ENCODE results near the gene CAND2.

Gene CAND2

GRCh38 chr3:12831301-12831866 is 34.9 kb downstream of the CAND2 start:
- TF ChIP-seq CTCF (conservative IDR thresholded peaks at IDR 0.05; ENCODE audit: low read length) = no peak
- H3K4me3 ChIP-seq (ENCODE audit: low read length) = no peak overlapping the region
- no peak for DNase-seq (ENCODE audit: low read depth)

GRCh38 chr3:12832350-12833221 is 36.1 kb downstream of the CAND2 start:
- no peak overlapping the region for H3K4me3 ChIP-seq (ENCODE audit: low read length)
- DNase-seq (ENCODE audit: low read depth) = no peak
- TF ChIP-seq CTCF (conservative IDR thresholded peaks at IDR 0.05; ENCODE audit: low read length) = no peak

- DNase-seq (ENCODE audit: low read depth) = no peak
- no peak for TF ChIP-seq CTCF (conservative IDR thresholded peaks at IDR 0.05; ENCODE audit: low read length)
- no peak overlapping the region for H3K4me3 ChIP-seq (ENCODE audit: low read length)
These were observed 37.0 kb downstream of the CAND2 start for GRCh38 chr3:12833222-12834161.

- no peak for DNase-seq (ENCODE audit: low read depth)
- H3K4me3 ChIP-seq (ENCODE audit: low read length) = no peak overlapping the region
- no peak for TF ChIP-seq CTCF (conservative IDR thresholded peaks at IDR 0.05; ENCODE audit: low read length)
These were observed 38.7 kb downstream of the CAND2 start for GRCh38 chr3:12835052-12835665.

- no peak for DNase-seq (ENCODE audit: low read depth)
- H3K4me3 ChIP-seq (ENCODE audit: low read length) = no peak overlapping the region; the same call in 1 of the 2 replicates
- no peak for TF ChIP-seq CTCF (conservative IDR thresholded peaks at IDR 0.05; ENCODE audit: low read length)
These were observed 41.0 kb downstream of the CAND2 start for GRCh38 chr3:12837295-12837986.
